AG09309 (cell line): ENCODE measurements around the gene INSYN2B.

Experiments used
- DNase-seq: peaks from one replicate; pipeline ENCODE4 v3.0.0-alpha.2; 2010; ENCODE audit warnings: low read depth
- H3K4me3 ChIP-seq: 2 replicates; pipeline ENCODE4 v1.5.1; 2011; ENCODE audit warnings: mild to moderate bottlenecking, low read depth, low read length, moderate library complexity; ENCODE audit not compliant: control insufficient read depth
- TF ChIP-seq, protein P1 (sequence below): IDR thresholded peaks from 2 replicates; pipeline ENCODE4 v1.5.1; 2011; ENCODE audit warnings: mild to moderate bottlenecking, low read depth, low read length, inconsistent platforms; ENCODE audit not compliant: insufficient read depth, control insufficient read depth; ENCODE audit errors: missing control alignments

The INSYN2B gene

DNA sequence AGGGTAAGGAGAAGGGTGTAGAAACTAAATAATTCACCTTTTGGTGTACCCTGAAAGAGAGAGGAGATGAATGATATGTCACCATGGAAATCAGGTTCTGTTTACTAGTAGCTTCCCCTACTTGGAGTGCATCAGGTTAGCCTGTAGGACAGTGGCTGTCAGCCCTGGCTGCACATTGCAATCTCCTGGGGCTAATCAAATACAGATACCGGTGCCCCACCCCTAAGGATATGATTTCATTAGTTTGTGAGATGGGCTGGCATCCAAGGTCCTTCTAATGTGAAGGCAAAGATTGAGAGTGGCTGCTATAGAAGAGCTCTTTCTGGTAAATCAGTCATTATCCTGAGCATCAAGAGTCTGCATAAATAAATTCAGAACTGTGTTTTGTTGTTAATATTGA is 47.2 kb downstream of the INSYN2B start:
- DNase-seq = no peak
- TF ChIP-seq, protein P1, sequence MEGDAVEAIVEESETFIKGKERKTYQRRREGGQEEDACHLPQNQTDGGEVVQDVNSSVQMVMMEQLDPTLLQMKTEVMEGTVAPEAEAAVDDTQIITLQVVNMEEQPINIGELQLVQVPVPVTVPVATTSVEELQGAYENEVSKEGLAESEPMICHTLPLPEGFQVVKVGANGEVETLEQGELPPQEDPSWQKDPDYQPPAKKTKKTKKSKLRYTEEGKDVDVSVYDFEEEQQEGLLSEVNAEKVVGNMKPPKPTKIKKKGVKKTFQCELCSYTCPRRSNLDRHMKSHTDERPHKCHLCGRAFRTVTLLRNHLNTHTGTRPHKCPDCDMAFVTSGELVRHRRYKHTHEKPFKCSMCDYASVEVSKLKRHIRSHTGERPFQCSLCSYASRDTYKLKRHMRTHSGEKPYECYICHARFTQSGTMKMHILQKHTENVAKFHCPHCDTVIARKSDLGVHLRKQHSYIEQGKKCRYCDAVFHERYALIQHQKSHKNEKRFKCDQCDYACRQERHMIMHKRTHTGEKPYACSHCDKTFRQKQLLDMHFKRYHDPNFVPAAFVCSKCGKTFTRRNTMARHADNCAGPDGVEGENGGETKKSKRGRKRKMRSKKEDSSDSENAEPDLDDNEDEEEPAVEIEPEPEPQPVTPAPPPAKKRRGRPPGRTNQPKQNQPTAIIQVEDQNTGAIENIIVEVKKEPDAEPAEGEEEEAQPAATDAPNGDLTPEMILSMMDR = no peak
- H3K4me3 ChIP-seq = no peak overlapping the region

DNA sequence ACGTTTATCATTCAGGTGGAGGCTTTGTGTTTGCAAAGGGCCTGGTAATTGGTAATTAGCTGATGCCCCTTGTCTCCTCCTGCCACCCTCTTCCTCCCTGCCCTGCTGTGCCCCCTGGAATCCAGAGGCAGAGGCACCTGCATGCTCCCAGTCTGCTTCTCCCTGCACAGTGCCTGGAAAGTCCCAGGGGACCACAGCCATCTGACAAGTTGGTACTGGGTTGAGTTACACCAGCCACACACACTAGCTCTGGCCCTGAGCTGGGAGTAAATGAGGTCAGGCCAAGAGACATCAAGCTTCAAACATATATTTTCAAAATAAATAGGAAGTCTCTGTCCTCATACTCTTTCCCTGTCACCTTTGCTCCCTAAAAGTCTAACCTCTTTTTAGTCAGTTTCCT is 56.3 kb downstream of the INSYN2B start:
- H3K4me3 ChIP-seq = no peak overlapping the region
- DNase-seq = no peak
- TF ChIP-seq, protein P1 = no peak

DNA sequence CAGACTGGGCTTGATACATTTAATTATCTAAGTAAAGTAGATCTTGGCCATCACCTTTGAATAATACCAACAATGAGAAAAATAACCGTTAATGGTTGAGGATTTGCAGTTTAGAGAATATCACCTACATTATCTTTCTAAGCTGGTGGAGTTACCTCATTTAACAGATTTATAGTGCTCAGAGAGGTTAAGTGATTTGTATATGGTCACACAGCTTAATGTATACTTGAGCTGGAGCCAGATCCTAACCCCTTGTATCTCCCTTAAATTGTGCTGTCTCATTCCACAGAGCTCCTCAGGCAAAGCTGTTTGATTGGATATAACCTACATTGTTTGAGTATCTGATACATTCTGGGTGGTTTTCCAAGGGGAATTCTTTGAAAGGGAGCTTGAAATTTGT is 57.8 kb downstream of the INSYN2B start:
- no peak for DNase-seq
- TF ChIP-seq, protein P1 = no peak
- no peak overlapping the region for H3K4me3 ChIP-seq

DNA sequence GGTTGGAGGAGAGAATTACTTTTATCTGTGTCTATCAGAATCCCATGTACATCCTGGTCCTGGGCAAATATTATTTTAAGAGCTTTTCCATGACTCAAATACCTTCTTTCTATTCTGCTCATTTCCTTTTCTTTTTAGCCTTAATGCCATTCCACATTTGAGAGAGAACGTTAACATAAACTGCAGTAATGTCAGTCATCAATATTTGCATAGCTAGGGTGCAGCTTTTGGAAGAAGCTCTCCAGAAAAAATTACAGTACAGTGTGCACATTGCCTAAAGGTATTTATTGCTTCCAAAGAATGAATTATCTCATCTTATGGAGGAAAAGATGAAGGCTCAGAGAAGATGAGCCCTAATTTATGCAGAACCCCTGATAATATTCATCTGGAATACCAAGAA is 58.3 kb downstream of the INSYN2B start:
- DNase-seq = no peak
- TF ChIP-seq, protein P1 = no peak

DNA sequence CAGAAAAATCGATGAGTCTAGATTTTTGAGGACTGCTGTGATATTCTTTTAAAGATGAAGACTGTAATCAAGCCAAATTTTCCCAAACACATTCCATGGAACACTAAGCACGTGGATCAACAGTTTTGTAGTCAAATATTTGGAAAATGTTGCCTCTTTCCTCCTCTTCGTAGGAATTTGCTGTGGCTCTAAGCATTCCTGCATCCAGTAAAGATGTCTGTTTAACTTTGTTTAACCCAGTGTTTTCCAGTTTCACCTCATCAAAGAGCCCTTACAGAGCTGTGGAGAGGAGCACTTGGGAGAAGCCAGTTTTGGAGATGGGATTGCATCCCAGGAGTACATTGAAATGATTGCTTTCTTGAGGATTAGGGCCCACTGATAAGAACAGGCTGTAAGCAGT is 58.9 kb downstream of the INSYN2B start:
- TF ChIP-seq, protein P1 = no peak
- H3K4me3 ChIP-seq = no peak overlapping the region

More for the DNA sequence above, 58.3 kb downstream of the INSYN2B start:
- no peak overlapping the region for H3K4me3 ChIP-seq

DNA sequence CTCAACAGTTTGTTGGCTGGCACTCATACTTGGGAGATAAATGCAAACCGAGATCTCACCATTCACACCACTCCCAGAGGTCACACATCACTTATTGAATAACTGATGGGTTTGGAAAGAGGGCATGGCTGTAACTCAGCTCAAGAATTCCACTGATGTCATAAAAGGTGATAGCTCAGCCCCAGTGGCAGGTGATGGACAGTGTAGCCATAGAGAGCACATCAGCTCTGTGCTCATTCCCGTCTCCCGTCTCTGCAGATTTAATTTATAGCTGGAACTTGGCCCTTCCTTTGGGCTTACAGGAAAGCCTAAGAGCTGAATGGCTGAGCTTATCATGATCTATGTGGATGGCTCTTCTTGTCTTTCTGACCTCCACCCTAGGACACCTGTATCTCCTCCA is 59.8 kb downstream of the INSYN2B start:
- DNase-seq = no peak
- TF ChIP-seq, protein P1 = no peak
- no peak overlapping the region for H3K4me3 ChIP-seq

More for the DNA sequence above, 58.9 kb downstream of the INSYN2B start:
- DNase-seq = no peak

DNA sequence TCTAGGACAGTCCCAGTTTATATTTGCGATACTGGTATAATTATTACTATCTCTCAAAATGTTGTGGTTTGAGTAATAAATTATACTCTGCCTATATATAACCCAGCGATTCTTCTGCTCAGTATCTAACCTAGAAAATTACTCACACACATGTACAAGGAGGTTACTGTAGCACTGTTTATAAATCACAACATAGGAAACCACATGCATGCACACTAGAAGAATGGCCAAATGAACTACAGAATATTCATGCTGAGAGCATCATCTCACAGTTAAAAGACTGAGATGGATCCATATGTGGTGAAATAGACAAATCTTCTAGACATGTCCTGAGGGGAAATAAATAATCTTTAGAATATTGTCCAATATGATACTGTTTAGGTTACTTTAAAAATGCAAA is 62.1 kb downstream of the INSYN2B start:
- TF ChIP-seq, protein P1 = no peak
- H3K4me3 ChIP-seq = no peak overlapping the region
- no peak for DNase-seq
